Uterus (tissue), 4 donors: ENCODE measurements around the gene MEAK7. TPM values are rescaled to one million over a fixed set of nuclear protein-coding genes. Genes with fewer than 3 reads are reported as not detected.

Experiments
- DNase-seq, 2 donors: peaks; one replicate each; pipeline ENCODE4 v3.0.0-alpha.2; 2019 to 2020
- H3K27ac ChIP-seq, 2 donors: fragments of 200-600 bp; sonication (generic); 1 replicate in 1 of 2; 2 replicates in 1 of 2; pipeline ENCODE4 v1.5.1; 2016 to 2018
- H3K27me3 ChIP-seq, 2 donors: fragments of 200-600 bp; sonication (generic); one replicate each; pipeline ENCODE4 v1.5.1; 2018 to 2019; ENCODE audit warnings: control low read depth in 1 of 2
- H3K36me3 ChIP-seq, 2 donors: fragments of 200-600 bp; sonication (generic); one replicate each; pipeline ENCODE4 v1.5.1; 2019; ENCODE audit warnings: control low read depth in 1 of 2
- H3K4me1 ChIP-seq, 2 donors: fragments of 200-600 bp; sonication (generic); one replicate each; pipeline ENCODE4 v1.5.1; 2018 to 2019; ENCODE audit warnings: control low read depth in 1 of 2
- H3K4me3 ChIP-seq, 2 donors: fragments of 200-600 bp; sonication (generic); 1 replicate in 1 of 2; 2 replicates in 1 of 2; pipeline ENCODE4 v1.5.1; 2018 to 2019; ENCODE audit warnings: mild to moderate bottlenecking in 1 of 2
- H3K9me3 ChIP-seq, 2 donors: fragments of 200-600 bp; sonication (generic); one replicate each; pipeline ENCODE4 v1.5.1; 2019; ENCODE audit warnings: control low read depth in 1 of 2
- POLR2A ChIP-seq, 2 donors: fragments of 450-650 bp; IDR thresholded peaks; one replicate each; pipeline ENCODE4 v1.6.1; 2016; ENCODE audit warnings: antibody characterized with exemption in 2 of 2, mild to moderate bottlenecking in 1 of 2, moderate library complexity in 1 of 2
- intact Hi-C: fragments of 100-400 bp; cut with DNase I; formaldehyde crosslinking; loops from one replicate; pipeline ENCODE4 v1.15.1; 2023; ENCODE audit warnings: low total_unique reads
- total RNA-seq, 4 donors: library from RNA; depleted of rRNA in 3 of 4; stranded (reverse); fragments of >200 nt in 3 of 4; gene quantifications; one replicate each; pipeline versions ENCODE4 v1.1.0 to v1.2.4, GENCODE V29; 2014 to 2023
- TF ChIP-seq, protein P1 (sequence below), 4 experiments: fragments of 200-600 bp in 2 of 4; fragments of 450-650 bp in 2 of 4; sonication (generic) in 2 of 4; IDR thresholded peaks; one replicate each; pipeline ENCODE4 v1.5.1; 2016 to 2019; ENCODE audit warnings: antibody characterized with exemption in 4 of 4, mild to moderate bottlenecking in 2 of 4, moderate library complexity in 1 of 4
- donor health status: DM: yes; HTN: yes; CAD: no.

The MEAK7 gene
- total RNA-seq, 4 donors from 2014 or later, result 11.3 to 26.8 (median 21.4) TPM

DNA sequence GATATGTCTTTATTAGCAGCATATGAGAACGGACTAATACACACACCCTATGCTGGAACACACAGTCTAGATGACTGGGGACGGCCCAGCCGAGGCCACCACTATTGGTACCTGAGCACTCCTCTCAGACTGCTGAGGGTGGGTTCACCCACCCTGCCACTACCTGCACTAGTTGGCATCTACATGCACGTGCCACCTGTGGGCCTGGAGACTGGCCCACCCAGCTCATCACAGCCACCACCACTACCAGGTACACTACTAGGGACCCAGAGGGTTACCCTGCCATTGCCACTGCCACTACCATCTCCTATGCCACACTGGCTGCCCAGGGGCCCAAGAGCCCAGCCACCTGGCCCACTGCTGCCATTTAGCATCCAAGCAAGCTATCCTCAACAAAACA is 32.5 kb downstream of the MEAK7 start:
- no peaks in the 10 kb centered on the region for H3K4me1 ChIP-seq
- H3K9me3 ChIP-seq, result peaks cover 0 to 3% of the 10 kb centered on the region in 2 donors
- H3K27ac ChIP-seq, result no peak overlapping the region
- no peak for TF ChIP-seq POLR2A (IDR thresholded peaks at IDR 0.05)
- TF ChIP-seq, protein P1, sequence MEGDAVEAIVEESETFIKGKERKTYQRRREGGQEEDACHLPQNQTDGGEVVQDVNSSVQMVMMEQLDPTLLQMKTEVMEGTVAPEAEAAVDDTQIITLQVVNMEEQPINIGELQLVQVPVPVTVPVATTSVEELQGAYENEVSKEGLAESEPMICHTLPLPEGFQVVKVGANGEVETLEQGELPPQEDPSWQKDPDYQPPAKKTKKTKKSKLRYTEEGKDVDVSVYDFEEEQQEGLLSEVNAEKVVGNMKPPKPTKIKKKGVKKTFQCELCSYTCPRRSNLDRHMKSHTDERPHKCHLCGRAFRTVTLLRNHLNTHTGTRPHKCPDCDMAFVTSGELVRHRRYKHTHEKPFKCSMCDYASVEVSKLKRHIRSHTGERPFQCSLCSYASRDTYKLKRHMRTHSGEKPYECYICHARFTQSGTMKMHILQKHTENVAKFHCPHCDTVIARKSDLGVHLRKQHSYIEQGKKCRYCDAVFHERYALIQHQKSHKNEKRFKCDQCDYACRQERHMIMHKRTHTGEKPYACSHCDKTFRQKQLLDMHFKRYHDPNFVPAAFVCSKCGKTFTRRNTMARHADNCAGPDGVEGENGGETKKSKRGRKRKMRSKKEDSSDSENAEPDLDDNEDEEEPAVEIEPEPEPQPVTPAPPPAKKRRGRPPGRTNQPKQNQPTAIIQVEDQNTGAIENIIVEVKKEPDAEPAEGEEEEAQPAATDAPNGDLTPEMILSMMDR (IDR thresholded peaks at IDR 0.05), result no peak
- intact Hi-C loops, result no loop called here
- H3K4me3 ChIP-seq, result no peak overlapping the region
- peaks cover 0 to under 1% of the 10 kb centered on the region in 2 donors for H3K36me3 ChIP-seq
- H3K27me3 ChIP-seq, result no peaks in the 10 kb centered on the region
- DNase-seq, result no peak

DNA sequence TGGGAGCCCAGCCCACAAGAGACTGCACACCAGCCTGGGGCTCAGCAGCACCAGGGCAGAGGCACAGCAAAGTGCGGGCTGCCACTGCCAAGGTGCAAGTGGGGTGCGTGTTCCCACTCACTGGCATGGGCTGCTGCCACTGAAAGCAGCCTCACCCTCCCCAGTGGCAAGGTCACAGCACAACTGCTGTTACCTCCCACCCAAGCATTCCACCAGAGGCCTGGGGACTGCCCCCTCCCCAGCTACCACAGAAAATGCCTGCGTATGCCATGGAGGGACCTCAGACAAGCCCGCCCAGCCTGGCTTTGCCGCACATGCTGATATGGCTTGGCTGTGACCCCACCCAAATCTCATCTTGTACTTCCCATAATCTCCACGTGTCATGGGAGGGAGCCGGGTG is 33.1 kb downstream of the MEAK7 start:
- Histone ChIP-seq H3K4me3 (no peak overlapping the region), H3K27me3 (no peaks in the 10 kb centered on the region), H3K27ac (no peak overlapping the region), H3K36me3 (peaks cover 0 to 4% of the 10 kb centered on the region in 2 donors), H3K4me1 (no peaks in the 10 kb centered on the region), H3K9me3 (peaks cover 0 to 7% of the 10 kb centered on the region in 2 donors)
- DNase-seq, result no peak
- intact Hi-C loops, result no loop called here
- TF ChIP-seq, protein P1 (IDR thresholded peaks at IDR 0.05), result no peak

DNA sequence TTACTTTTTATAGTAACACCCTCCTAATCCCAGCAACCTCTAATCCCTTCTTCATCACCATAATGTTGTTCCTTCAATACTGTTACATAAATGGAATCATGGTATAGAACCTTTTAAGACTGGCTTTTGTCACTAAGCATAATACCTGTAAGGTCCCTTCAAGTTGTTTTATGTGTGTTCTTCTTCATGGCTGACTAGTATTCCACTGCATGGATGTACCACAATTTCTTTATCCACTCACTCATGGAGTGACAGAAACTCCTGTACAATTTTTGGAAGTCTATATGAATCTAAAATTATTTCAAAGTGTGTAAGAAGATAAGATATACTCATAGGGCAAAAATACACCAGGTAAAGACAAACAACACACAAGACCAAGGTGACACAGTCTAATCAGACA is 36.8 kb downstream of the MEAK7 start:
- TF ChIP-seq, protein P1 (IDR thresholded peaks at IDR 0.05), result no peak
- no peak for TF ChIP-seq POLR2A (IDR thresholded peaks at IDR 0.05)
- intact Hi-C loops, result no loop called here
- peaks cover 0 to 4% of the 10 kb centered on the region in 2 donors for H3K36me3 ChIP-seq
- H3K27me3 ChIP-seq, result no peaks in the 10 kb centered on the region
- no peak overlapping the region for H3K4me3 ChIP-seq
- no peak overlapping the region for H3K27ac ChIP-seq
- H3K9me3 ChIP-seq, result peaks cover 0 to 7% of the 10 kb centered on the region in 2 donors
- DNase-seq, result no peak
- no peaks in the 10 kb centered on the region for H3K4me1 ChIP-seq

DNA sequence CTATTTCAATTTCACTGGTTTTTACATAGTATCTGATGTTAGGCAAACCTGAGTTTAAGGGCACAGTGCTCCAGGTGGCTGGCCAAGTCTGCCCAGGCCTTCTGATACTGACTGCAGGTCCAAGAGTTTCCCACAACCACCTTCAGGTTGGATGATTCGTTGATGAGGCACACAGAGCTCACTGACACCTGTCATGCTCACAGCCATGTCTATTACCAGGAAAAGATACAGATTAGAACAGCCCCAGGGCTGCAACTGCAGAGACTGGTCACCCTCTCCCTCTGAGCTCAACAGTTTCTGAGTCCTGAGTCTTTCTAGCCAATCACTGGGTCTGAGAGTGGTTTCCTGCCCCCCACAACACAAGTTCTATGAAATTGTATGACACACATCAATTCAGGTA is 37.2 kb downstream of the MEAK7 start:
- Histone ChIP-seq H3K27me3 (no peaks in the 10 kb centered on the region), H3K4me1 (no peaks in the 10 kb centered on the region), H3K4me3 (no peak overlapping the region), H3K9me3 (peaks cover 0 to 7% of the 10 kb centered on the region in 2 donors), H3K27ac (no peak overlapping the region), H3K36me3 (peaks cover 0 to 4% of the 10 kb centered on the region in 2 donors)
- no peak for DNase-seq
- intact Hi-C loops, result no loop called here
- no peak for TF ChIP-seq POLR2A (IDR thresholded peaks at IDR 0.05)
- TF ChIP-seq, protein P1 (IDR thresholded peaks at IDR 0.05), result no peak

DNA sequence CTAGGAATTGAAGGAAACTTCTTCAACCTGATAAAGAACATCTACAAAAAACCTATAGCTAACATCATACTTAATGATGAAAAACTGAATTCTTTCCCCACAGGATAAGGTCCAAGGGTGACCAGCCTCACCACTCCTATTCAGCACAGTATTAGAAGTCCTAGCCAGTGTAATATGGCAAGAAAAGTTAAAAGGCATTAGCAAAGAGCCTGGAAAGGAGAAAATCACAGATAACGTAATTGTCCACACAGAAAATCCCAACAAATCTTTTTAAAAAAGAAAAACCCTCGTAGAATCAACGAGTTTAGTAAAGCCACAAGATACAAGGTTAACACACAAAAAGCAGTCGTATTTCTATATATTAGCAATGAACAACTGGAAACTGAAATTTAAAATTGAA is 37.8 kb downstream of the MEAK7 start:
- no peaks in the 10 kb centered on the region for H3K4me1 ChIP-seq
- peaks cover 0 to 7% of the 10 kb centered on the region in 2 donors for H3K9me3 ChIP-seq
- no peak for DNase-seq
- H3K27me3 ChIP-seq, result no peaks in the 10 kb centered on the region
- TF ChIP-seq POLR2A (IDR thresholded peaks at IDR 0.05), result no peak
- TF ChIP-seq, protein P1 (IDR thresholded peaks at IDR 0.05), result no peak
- H3K36me3 ChIP-seq, result peaks cover 0 to 4% of the 10 kb centered on the region in 2 donors
- H3K27ac ChIP-seq, result no peak overlapping the region
- intact Hi-C loops, result no loop called here
- no peak overlapping the region for H3K4me3 ChIP-seq
